Stimulated activated CD4-positive, alpha-beta T cell treated with anti-CD3 and anti-CD28 coated beads, TNF-alpha, amount 100 ng/mL, for 24 hours (primary cell): ENCODE data around the gene PAX7.
"Not testable (repeated sequence)": the region's sequence is repeated elsewhere in the genome, so short reads cannot be mapped to it uniquely, and the experiment has no call there.

Source experiments
- DNase-seq, 3 experiments: peaks; one replicate each; pipeline ENCODE4 v3.0.0-alpha.2; 2020; ENCODE audit warnings: low read depth in 3 of 3

PAX7 gene

DNA sequence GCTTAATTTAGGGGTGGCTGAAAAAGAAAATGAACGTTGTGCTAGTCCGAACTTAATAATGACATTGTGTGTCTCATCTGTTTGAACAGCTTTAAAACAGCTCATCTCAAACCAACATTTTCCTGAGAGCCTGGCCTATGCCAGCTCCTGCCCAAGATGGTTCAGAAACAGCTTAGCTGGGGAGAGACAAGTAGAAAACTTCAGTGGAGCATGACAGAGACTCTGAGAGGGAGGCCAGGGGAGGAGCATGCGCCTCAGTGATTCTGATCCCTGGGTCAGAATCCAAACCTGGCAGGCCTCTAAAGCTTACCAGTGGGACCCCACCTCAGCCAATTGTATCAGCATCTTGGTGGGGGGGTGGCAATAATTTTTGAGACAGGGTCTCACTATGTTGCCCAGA is 129.5 kb downstream of the PAX7 start:
- no peak for DNase-seq

DNA sequence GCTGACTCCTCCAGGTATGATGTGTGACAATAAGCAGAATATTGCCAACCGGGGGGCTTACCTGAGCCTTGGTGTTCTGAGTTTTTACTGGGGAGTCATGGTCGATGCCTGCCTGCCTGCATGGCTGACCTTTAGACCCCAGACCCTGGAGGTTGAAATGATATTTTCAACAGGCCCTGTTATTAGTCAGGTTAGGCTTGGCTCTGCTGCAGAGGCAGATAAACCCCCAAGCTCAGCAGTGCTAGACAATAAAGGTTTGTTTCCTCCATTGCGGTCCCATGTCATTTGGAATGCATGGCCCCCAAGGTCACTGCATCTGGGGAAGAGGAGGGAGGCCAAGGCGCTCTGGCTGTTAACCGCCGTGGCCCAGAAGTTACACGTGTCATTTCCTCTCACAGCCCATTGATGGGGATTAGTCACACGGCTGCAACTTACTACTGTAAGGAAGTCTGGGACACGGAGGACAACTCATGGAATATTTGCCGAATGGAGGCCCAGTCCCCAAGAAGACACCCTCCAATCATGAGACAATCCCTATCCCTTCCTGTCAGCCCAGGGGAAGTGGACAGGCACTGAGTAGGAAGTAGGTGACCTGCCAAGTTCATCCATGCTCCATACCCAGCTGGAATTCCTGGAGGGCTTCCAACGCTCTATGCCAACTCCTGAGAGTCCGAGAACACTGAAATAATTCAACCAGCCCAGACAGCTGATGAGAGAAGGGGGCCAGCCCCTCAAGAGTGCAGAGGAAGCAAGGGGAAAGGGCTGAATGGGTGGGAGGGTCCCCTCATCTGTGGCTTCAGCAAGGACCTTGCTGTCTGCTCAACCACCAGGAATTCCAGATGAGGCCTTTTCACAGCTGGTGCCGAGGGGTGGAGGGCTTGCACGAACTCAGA is 131.5 kb downstream of the PAX7 start:
- no peak for DNase-seq

DNA sequence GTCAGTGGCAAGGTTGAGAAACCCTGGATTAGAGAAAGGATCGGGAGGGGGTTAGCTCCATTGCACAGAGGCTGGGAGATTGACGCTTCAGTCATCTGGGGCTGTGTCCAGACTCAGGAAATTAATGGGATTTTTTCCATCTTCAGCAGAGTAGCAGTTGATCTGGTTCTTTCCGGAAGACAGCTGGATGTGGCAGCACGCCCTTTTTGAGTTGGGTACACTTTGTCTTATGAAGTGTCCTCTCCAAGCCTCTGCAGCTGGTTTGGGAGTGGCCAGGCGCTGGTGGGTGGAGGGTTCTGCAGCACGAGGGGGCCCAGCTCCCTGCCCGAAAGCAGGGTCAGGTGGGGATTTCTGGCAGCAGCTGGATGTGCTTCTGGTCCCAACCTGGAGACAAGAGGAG is 133.7 kb downstream of the PAX7 start:
- no peak for DNase-seq

DNA sequence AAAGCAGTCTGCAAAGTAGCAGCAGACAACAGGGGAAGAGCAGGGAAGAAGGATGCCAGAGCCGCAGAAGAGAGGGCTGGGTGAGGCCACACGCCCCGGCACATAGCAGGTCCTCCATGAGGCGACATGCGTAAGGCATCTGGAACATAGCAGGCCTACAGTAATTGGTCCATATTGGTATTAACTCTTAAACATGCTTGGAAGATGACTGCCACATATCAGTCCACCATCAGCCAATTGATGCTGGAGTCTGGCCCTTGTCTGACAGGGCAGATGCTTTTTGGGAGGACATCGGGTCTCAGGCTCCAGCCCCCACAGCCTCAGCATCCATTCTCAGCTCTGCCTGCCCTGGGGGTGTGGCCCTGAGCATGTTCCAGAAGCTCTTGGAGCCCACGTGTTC is 135.1 kb downstream of the PAX7 start:
- DNase-seq, result no peak

DNA sequence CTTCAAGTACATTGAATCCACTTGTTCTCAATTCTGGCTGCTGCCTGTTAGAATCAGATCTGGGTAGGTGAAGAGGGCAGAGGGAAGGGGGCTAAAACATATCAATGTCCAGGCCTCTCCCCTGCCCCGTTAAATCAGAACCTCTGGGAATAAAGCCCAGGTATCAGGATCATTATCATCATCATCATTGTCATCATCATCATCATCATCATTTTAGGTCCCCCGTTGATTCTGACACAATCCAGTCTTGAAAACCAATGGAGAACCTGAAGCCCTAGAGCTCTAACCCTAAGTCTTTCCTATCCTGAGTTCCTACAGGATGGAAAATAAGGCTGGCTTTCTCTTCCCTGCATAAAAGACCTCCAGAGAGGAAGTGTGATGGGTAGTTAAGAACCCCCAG is 135.7 kb downstream of the PAX7 start:
- no peak for DNase-seq

DNA sequence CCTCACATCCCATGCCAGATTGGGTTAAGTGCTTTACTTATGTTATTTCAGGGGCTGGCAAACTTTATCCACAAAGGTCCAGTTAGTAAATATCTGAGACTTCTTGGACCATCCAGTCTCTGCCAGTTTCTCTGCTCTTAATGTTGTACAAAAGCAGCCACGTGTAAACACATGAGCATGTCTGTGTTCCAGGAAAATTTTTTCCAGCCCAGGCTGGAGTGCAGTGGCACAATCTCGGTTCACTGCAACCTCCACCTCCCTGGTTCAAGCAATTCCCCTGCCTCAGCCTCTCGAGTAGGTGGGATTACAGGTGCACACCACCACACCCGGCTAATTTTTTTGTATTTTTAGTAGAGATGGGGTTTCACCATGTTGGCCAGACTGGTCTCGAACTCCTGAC is 136.9 kb downstream of the PAX7 start:
- DNase-seq, result not testable (repeated sequence)

DNA sequence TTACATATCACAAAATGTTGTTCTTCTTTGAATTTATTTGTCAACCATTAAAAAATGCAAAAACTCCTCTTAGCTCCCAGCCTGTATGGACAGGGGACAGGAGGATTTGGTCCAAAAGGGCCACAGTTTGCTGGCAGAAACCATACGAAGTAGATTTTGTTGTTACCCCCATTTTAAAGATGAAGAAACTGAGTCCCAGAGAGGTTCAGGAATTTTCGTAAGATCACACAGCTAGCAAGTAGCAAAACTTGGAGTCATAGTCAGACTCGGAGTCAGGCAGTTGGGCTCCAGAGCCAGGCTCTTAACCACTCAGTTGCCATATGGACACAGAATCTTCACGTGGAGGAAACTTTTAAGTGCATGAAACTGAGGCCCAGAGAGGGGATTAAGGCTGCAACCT is 137.4 kb downstream of the PAX7 start:
- DNase-seq, result no peak

DNA sequence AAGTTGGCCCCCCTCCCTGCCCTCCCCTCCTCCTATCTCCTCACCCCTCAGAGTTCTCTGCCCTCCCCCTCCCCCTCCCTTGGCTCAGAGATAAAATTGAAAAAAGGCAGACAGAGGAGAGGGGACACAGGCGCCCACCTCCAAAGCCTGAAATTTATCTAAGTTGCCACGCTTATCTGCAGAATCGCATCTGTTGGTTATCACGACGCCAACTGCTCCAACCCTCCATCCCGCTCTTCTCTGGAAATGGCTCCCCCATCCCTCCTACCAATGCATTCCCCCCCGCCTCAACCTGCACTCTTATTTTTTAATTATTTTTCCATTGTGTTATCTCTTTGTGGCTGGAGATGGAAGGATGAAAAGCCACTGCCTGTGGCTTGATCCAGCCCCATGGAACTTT is 138.5 kb downstream of the PAX7 start:
- DNase-seq, result no peak

DNA sequence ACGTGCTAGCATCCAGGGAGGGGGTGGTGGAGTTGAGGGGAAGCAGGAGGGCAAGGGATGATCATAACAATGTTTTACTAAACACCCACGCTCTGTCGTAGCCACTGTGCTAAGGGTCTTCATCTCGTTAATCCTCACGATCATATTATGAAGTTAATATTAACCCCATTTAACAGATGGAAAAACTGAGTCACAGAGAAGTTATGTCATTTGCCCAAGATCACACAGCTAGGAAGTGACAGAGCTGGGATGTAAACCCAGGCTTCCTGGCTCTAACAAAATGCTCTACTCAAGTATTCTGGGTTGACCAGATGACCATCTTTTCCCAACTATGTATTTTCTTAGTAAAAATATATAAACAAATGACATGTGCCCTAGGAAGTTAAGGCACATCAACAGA is 140.2 kb downstream of the PAX7 start:
- no peak for DNase-seq

DNA sequence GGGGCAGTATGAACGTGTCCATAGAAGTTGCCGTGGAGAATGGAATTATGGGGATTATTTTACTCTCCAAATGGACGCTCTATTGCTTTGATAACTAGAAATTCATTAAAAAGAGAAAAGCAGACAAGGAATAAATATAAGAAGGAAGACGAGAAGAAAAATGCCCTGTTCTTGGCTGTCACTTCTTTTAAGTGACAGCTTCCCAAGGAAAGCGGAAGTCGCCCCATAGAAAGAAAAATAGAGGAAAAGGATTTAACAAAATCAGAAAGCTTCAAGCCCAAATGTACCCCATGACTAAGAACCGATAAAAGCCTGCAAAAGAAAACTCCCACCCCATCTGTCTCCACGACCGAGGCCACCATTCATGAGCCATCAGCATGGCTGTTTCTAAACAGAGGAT is 143.1 kb downstream of the PAX7 start:
- DNase-seq, result no peak

DNA sequence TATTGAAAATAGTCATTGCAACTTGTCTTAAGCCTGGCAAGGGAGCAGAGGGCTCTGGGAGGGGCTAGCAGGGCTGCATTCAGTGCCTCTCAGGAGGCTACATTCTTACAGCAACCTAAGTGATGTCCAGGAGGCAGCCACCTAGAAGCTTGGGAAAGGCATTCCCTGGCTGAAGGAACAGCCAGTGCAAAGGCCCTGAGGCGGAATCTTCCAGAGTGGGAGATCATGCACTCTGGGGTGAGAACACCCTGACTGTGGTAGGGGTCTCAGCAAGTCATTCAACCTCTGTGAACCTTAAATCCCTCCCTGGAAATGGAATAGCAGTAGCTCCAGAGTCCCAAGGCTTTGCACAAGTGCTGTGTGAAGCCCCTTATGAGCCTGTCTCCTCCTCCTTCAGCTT is 144.7 kb downstream of the PAX7 start:
- DNase-seq, result no peak

DNA sequence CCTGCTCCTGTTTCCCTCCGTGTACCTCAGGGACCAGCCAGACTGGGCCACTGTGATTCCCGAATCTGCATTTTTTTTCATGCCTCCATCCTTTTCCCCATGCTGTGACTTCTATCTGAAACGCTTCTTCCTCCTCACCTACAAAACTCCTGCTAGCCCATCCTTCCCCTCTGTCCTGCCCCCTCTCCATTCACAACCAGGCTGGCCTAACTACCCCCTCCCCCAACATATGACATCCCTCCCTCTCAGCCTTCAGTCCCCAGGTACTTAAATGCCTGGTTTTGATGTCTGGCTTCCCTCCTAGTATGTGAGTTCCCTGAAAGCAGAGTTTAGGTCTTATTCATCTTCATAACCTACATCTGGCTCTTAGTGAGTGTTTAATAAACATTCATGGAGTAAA is 146.1 kb downstream of the PAX7 start:
- DNase-seq, result no peak

DNA sequence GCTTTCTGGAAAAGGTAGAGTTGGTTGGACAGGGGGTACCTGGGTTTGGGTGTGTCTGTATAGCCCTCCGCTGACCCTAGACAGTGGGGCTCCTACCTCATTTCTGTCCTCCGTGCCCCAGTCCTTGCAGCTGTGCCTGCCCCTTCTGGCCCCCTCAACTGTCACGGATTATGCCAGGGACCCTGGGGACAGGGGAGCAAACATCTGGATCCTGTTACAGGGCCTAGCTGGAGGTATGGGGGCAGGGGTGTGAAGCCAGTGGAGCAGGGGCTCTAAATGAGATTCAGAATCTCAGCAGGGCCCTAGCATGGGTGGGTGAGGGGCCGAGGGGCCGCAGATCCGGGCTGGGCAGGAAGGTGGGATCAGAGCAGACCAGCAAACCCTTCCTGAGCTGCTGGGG is 147.8 kb downstream of the PAX7 start:
- no peak for DNase-seq

DNA sequence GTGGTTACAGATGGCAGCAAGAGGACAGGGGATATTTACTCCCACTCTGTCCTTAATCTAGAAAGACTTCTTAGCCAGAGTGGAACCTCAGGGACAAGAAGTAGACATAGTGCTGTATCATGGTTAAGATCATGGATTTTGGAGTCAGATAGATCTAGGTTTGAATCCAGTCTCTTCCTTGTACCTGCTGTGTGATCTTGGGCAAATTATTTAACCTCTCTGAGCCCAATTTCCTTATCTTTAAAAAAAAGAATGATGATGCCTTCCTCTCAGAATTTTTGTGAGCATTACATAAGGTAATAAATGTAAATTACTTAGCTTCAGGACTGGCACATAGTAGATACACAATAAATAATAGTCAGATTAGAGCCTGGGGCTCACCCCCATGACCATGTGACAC is 150.4 kb downstream of the PAX7 start:
- no peak for DNase-seq

DNA sequence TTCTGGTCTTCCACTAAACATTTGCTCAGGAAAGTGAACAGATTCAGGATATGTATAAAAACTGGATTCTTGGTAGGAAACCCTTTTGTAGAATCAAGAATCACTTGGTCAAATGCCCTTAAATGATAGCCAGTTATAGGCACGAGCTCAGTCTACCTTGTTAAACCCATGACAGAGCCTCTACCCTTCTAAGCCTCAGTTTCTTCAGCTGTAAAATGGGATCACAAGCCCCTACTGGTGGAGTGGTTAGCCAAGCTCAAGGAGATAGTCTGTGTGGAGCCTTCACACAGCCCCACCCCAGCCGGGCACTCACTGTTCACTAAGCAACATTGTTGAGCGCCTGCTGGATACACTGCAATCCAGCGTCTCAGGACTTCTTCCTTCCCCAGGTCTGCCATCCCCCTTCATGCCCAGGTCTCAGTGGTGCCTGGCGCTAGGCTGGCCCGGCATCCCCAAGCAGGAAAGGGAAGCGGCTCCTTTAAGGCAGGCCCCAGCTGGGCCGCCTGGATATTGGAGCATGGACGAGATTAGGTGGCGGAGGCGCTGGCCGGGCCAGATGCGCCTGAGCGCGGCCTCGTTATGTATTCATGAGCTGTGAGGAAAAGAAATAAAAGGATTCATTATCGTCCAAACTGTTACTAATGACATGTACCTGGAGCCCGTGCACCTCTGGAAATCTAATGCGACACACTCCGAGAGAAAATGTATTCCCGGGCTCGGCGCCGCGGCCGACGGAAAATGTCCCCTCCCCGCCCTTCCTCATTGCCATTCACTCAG is 153.2 kb downstream of the PAX7 start:
- no peak for DNase-seq

DNA sequence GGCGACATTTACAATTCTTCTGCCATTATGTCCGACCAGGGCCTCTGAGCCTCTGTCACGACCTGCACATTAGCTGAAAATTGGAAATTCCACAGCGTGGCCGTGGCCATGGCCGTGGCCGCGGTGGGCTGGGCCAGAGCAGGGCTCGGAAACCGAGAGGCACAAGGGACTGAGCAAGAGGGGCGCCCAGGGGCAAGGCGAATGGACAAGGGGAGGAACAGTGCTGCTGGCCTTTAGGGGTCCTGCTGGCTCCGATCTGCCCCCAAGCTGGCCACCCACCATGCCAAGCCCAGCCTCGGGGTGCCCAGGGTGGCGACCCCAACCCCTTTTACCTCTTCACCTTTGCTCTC is 153.8 kb downstream of the PAX7 start:
- DNase-seq, result no peak

DNA sequence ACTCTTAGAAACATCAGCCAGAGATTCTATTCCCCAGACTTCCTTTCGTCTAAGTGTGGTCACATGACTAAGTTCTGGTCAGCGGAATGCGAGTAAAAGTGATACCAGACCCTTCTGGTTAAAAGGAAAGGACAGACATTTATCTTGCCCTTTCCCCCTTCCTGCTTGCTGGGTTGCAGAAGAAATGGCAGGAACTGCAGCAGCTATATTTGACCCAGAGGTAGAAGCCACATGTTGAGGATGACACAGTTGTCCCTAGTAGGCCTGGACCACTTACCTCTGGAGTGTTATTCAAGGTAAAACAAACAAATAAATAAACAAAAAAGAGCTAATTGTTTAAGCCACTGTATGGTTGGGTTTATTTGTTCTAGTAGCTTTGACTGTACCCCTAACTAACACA is 155.5 kb downstream of the PAX7 start:
- no peak for DNase-seq

DNA sequence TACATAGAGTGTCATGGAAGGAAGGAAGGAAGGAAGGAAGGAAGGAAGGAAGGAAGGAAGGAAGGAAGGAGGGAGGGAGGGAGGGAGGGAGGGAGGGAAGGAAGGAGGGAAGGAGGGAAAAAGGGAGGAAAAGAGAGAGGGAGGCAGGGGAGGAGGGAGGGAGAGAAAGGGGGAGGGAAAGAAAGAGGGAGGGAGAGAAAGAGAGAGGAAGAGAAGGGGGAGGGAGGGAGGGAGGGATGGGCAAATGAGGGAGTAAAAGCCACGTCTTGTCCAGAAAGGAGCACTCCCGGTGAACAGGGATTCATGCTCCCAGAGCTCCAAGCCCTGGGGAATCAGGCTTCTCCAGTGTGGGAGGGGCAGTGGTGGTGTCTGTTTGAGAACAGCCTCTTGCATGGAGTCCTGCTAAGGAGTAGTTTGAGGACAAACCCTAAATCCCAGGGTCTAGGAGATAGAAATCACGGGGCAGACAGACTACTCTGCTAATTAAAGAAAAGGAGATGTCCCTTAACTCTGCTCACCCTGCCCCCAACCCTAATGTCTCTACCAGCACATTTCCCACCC is 157.3 kb downstream of the PAX7 start:
- no peak for DNase-seq

DNA sequence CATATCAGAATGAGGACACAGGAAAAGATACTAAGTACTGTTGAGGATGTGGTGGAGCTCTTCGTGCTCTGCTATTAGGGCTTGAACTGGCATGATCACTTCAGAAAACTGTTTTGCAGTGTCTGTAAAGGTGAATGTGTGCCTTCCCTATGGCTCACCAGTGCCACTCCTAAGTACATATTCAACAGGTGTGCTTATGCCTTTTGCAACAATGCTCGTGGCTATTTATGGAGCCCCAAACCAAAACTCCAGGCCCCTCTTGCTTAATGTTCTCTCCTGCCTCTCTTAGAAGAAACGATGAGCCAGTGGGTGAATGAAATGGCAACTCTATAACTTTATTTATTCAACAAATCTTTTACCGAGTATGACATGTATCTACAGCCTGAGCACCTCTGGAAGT is 158.6 kb downstream of the PAX7 start:
- DNase-seq, result no peak

DNA sequence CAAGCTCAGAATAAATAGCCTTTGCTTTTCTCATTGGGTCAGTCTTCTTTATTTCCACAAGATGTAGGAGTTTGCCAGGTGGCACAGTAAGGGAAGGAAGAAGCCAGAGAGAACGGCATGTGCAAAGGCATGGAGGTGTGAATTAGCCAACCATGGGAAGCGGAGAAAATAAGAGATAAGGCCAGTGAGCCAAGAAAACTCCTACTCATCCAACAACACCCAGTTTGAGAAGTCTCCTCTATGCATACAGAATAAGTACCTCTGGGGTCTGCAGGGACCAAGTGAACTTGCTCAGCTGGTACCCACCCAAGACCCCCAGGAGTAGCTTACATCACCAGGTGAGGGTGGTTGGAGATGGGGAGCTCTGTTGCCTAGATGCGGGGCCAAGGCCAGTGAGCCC is 162.1 kb downstream of the PAX7 start:
- DNase-seq, result no peak

DNA sequence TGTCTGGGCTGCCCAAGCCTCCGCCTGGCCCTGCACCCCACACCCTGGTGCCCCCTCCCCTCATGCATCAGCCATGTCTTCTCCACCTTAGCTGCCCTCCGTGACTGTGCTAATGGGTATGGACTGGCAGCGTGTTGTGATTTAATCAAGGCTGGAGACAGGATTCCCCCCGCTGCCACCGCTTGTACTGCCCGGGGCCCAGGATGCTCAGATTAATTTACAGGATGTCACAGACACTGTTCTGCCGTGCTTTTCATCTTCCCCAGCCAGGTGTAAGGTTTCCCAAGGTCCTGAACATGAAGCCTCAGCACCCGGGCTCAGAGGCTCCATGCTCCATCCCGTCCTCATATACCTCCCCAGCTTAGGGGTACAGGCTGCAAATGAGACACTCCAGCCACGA is 162.5 kb downstream of the PAX7 start:
- no peak for DNase-seq

DNA sequence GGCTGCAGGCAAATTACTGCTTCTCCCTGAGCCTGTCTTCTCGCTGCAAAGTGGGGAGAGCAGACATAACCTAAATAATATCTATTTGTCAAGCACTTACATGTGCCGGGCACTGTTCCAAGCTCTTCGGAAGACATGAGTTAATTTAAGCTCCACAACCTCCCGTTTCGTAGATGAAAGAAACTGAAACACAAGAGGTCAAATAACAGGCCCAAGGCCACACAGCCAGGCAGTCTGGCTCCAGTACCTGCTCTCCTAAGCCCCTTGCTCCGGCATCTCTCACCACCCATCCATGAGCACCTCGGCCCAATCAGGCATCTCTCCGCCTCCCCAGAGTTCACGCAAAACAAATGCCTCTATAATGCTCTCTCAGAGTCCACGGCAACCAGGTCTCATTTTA is 163.4 kb downstream of the PAX7 start:
- DNase-seq, result no peak

DNA sequence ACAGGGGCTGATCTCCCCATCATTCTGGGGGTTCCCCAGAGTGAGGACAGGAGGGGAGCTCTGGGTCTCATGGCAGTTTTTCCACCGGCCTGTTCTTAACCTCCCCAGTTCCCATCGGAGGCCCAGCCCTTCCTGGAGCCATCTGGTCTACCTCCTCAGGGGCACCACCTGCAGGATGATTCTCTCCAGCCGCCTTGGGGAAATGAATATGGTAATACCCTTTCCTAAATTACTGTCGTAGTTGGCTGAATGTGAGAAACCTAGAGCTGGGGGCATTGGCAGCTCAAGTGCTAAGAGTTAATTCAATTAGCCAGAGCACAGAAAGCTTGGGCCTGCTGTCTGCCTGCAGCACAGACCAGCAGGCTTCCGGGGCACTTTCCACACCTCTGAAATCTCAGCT is 163.9 kb downstream of the PAX7 start:
- DNase-seq, result no peak
